A673 (cell line): Measurements from ENCODE around the gene DMAC2L. TPM values are rescaled to one million over a fixed set of nuclear protein-coding genes. Genes with fewer than 3 reads are reported as not detected.

ENCODE experiments used
- BruUV-seq: library from RNA; stranded (reverse); fragments of 400-500 nt; replicated peaks from 2 replicates; lab custom pipeline; 2021; lab: Mats Ljungman, UMichigan
- CTCF ChIA-PET: fragments of 300-600 bp; sonication (Branson Sonifier 250); formaldehyde crosslinking; loops from one replicate; lab custom pipeline; 2022; ENCODE audit warnings: antibody characterized with exemption; lab: Charles Lee
- POLR2A ChIA-PET: fragments of 300-600 bp; sonication (Branson Sonifier 250); formaldehyde crosslinking; loops from one replicate; lab custom pipeline; 2022; ENCODE audit warnings: antibody characterized with exemption; ENCODE audit not compliant: low non-redundant PET; lab: Charles Lee
- DNase-seq: peaks from one replicate; pipeline ENCODE4 v3.0.0-alpha.2; 2015; ENCODE audit warnings: low spot score
- H3K27ac ChIP-seq: fragments of 200-600 bp; sonication (generic); 2 replicates; pipeline ENCODE4 v1.5.1; 2016; ENCODE audit warnings: mixed run types, low read depth, mild to moderate bottlenecking, mixed read lengths, antibody characterized with exemption, low read length; ENCODE audit not compliant: poor library complexity, severe bottlenecking
- H3K27me3 ChIP-seq: fragments of 200-600 bp; sonication (generic); replicated peaks from 2 replicates; pipeline ENCODE4 v1.6.1; 2017; ENCODE audit warnings: mixed run types, low read depth, mild to moderate bottlenecking, mixed read lengths, antibody characterized with exemption, low read length; ENCODE audit not compliant: insufficient read depth, poor library complexity
- H3K36me3 ChIP-seq: fragments of 200-600 bp; sonication (generic); 2 replicates; pipeline ENCODE4 v1.6.1; 2016; ENCODE audit warnings: mixed run types, mild to moderate bottlenecking, mixed read lengths, antibody characterized with exemption, low read length; ENCODE audit not compliant: insufficient read depth, poor library complexity, severe bottlenecking
- H3K4me1 ChIP-seq: fragments of 200-600 bp; sonication (generic); 2 replicates; pipeline ENCODE4 v1.6.1; 2017; ENCODE audit warnings: mixed run types, mild to moderate bottlenecking, mixed read lengths, antibody characterized with exemption, low read length; ENCODE audit not compliant: insufficient read depth, poor library complexity, severe bottlenecking
- H3K4me3 ChIP-seq: fragments of 200-600 bp; sonication (generic); 2 replicates; pipeline ENCODE4 v1.5.1; 2016; ENCODE audit warnings: low read depth, mixed run types, mild to moderate bottlenecking, mixed read lengths, low read length; ENCODE audit not compliant: poor library complexity, severe bottlenecking
- H3K9me3 ChIP-seq: fragments of 200-600 bp; sonication (generic); 2 replicates; pipeline ENCODE4 v1.6.1; 2016; ENCODE audit warnings: mixed run types, low read depth, mild to moderate bottlenecking, mixed read lengths, antibody characterized with exemption, low read length; ENCODE audit not compliant: poor library complexity, severe bottlenecking
- CTCF ChIP-seq: fragments of 300-800, 200-600 bp; sonication (generic); conservative IDR thresholded peaks from 2 replicates; pipeline ENCODE4 v1.5.1; 2017; ENCODE audit warnings: low read depth, mild to moderate bottlenecking, antibody characterized with exemption, low read length, moderate library complexity, mixed read lengths
- EZH2 ChIP-seq: fragments of 200-600 bp; sonication (generic); IDR thresholded peaks from 2 replicates; pipeline ENCODE4 v1.6.1; 2017; ENCODE audit warnings: borderline replicate concordance, low read depth, mild to moderate bottlenecking, mixed read lengths, antibody characterized with exemption, low read length; ENCODE audit not compliant: poor library complexity, severe bottlenecking
- intact Hi-C: fragments of 100-400 bp; cut with micrococcal nuclease; formaldehyde crosslinking; loops from one replicate; pipeline ENCODE4 v1.10.0; 2022; ENCODE audit not compliant: unreplicated experiment
- total RNA-seq: library from RNA; stranded (reverse); gene quantifications from 2 replicates; pipeline ENCODE4 v1.2.3, GENCODE V29; 2021

DMAC2L gene
- total RNA-seq, 1 experiment from 2014 or later, result 18.4 TPM

GRCh38 chr14:50345846-50346422 is 33.8 kb downstream of the DMAC2L start:
- no peak for TF ChIP-seq EZH2
- TF ChIP-seq CTCF, result no peak
- no peak for DNase-seq
- POLR2A ChIA-PET, result no interaction called here
- Histone ChIP-seq H3K27me3 (no peaks in the 10 kb centered on the region), H3K4me1 (peaks cover 17% of the 10 kb centered on the region), H3K4me3 (no peak overlapping the region), H3K27ac (no peak overlapping the region), H3K9me3 (no peaks in the 10 kb centered on the region), H3K36me3 (no peaks in the 10 kb centered on the region)
- CTCF ChIA-PET, result interaction anchor here (0.6 kb wide), 1 partner anchor 22 kb away, joined by 6 read pairs; no protein-coding TSS in a partner anchor
- BruUV-seq, result no TSS peak
- intact Hi-C loops, result no loop called here

- DNase-seq, result no peak
- ChIA-PET POLR2A (no interaction called here), CTCF (no interaction called here)
- intact Hi-C loops, result no loop called here
- H3K4me1 ChIP-seq, result peaks cover 12% of the 10 kb centered on the region
- H3K27me3 ChIP-seq, result no peaks in the 10 kb centered on the region
- H3K4me3 ChIP-seq, result no peak overlapping the region
- no peaks in the 10 kb centered on the region for H3K36me3 ChIP-seq
- no peak overlapping the region for H3K27ac ChIP-seq
- BruUV-seq, result no TSS peak
- H3K9me3 ChIP-seq, result no peaks in the 10 kb centered on the region
- TF ChIP-seq CTCF (no peak), EZH2 (no peak)
These were observed 35.4 kb downstream of the DMAC2L start for GRCh38 chr14:50347521-50347920.

GRCh38 chr14:50348933-50349332 is 36.8 kb downstream of the DMAC2L start:
- Histone ChIP-seq H3K36me3 (no peaks in the 10 kb centered on the region), H3K27ac (no peak overlapping the region), H3K4me1 (no peaks in the 10 kb centered on the region), H3K27me3 (no peaks in the 10 kb centered on the region), H3K4me3 (no peak overlapping the region), H3K9me3 (no peaks in the 10 kb centered on the region)
- TF ChIP-seq CTCF (no peak), EZH2 (no peak)
- ChIA-PET CTCF (no interaction called here), POLR2A (no interaction called here)
- BruUV-seq, result no TSS peak
- intact Hi-C loops, result no loop called here
- no peak for DNase-seq
